Aorta (tissue), 5 donors: Measurements from ENCODE around the gene IL17F. TPM values are rescaled to one million over a fixed set of nuclear protein-coding genes. Genes with fewer than 3 reads are reported as not detected.

Experiments
- ATAC-seq: fragments of 200-7000 bp; cut with Tn5 transposase; one replicate; pipeline ENCODE4 v1.9.1; 2022; ENCODE audit warnings: moderate library complexity; ENCODE audit not compliant: low FRiP score
- DNase-seq, 2 donors: peaks; one replicate each; pipeline ENCODE4 v3.0.0-alpha.2; 2020
- H3K27ac ChIP-seq, 2 donors: one replicate each; pipeline ENCODE4 v1.5.1; 2013; ENCODE audit warnings: low read length in 2 of 2, mild to moderate bottlenecking in 2 of 2, moderate library complexity in 2 of 2, control low read depth in 1 of 2, inconsistent platforms in 1 of 2, low read depth in 1 of 2
- H3K27me3 ChIP-seq, 2 donors: one replicate each; pipeline ENCODE4 v1.6.1; 2013; ENCODE audit warnings: control low read depth in 1 of 2, low read length in 1 of 2, mild to moderate bottlenecking in 1 of 2, moderate library complexity in 1 of 2; ENCODE audit not compliant: insufficient read depth in 2 of 2, control insufficient read depth in 1 of 2
- H3K36me3 ChIP-seq, 2 donors: one replicate each; pipeline ENCODE4 v1.6.1; 2013; ENCODE audit warnings: control low read depth in 1 of 2, low read length in 1 of 2, mild to moderate bottlenecking in 1 of 2; ENCODE audit not compliant: insufficient read depth in 2 of 2, control insufficient read depth in 1 of 2
- H3K4me1 ChIP-seq, 2 donors: one replicate each; pipeline ENCODE4 v1.6.1; 2013; ENCODE audit warnings: low read length in 2 of 2, control low read depth in 1 of 2, mild to moderate bottlenecking in 1 of 2, moderate library complexity in 1 of 2; ENCODE audit not compliant: insufficient read depth in 2 of 2, control insufficient read depth in 1 of 2
- H3K4me3 ChIP-seq, 2 donors: one replicate each; pipeline ENCODE4 v1.5.1; 2013; ENCODE audit warnings: low read length in 2 of 2, control low read depth in 1 of 2, mild to moderate bottlenecking in 1 of 2
- H3K9me3 ChIP-seq: one replicate; pipeline ENCODE4 v1.6.1; 2013; ENCODE audit warnings: mild to moderate bottlenecking, low read length; ENCODE audit not compliant: control insufficient read depth
- WGBS, 2 donors: extraction: QIAGEN DNeasy Blood & Tissue Kit; methylation state at CpG; one replicate each; pipeline ENCODE4 v1.1.7; 2013; 5-methylcytosine and 5-hydroxymethylcytosine counted together
- intact Hi-C, 2 donors: fragments of 100-400 bp; cut with DNase I; formaldehyde crosslinking; loops; one replicate each; pipeline versions ENCODE4 v1.14.2 to v1.15.0; 2022
- polyA plus RNA-seq, 2 donors: library from polyadenylated mRNA; stranded (reverse); fragments of 200-250 nt; gene quantifications; one replicate each; pipeline ENCODE4 v1.2.3, GENCODE V29; 2013
- total RNA-seq, 2 donors: library from RNA; stranded (reverse); fragmentation: NEBNext Ultra II Directional; extraction: Animal tissue kit (Norgen Biotek cat#: 25700); gene quantifications; one replicate each; pipeline ENCODE4 v1.2.1, GENCODE V29; 2021
- donor health status: healthy with polysubstance abuse.
- donor health status: Bipolar disorder and iron deficiency.
- donor health status: DM: no; HTN: no; CAD: no.
- donor health status: DM: no; HTN: no; CAD: no.
- donor health status: DM: yes; HTN: yes; CAD: no.

IL17F gene
- total and polyA plus RNA-seq, 4 donors: not detected

DNA sequence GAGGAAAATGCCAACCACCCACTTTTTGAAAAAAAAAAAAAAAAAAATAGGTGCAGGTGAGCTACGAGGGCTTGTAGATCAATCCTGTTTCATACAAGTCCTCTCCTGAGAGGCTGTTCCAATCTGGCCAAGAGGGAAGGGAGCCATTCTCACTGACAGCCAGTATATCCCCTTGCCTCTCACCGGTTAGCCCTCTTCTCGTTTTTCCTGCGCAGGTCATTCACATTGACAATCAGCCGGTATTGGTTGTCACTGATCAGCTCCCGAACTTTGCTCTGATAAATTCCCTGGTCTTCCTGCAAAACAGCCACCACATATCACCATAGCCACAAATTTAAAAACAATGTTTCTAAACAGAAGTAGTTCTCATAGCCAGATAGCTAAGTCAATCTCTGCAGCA is 38.8 kb upstream of the IL17F start:
- WGBS, 2 donors: 71 to 80% methylated on average over 6 of the region's 6 CpGs
- H3K9me3 ChIP-seq: no peaks in the 10 kb centered on the region
- DNase-seq (no peak), ATAC-seq (no peak)
- no peak overlapping the region for H3K27ac ChIP-seq
- no peak overlapping the region for H3K4me3 ChIP-seq
- H3K4me1 ChIP-seq: peaks cover 2 to 4% of the 10 kb centered on the region in 2 donors
- peaks cover 3 to 14% of the 10 kb centered on the region in 2 donors for H3K36me3 ChIP-seq
- intact Hi-C loops: loop anchor here in 1 of 2 donors (10.0 kb wide), 1 partner anchor 382 kb away; no protein-coding TSS in a partner anchor
- H3K27me3 ChIP-seq: no peaks in the 10 kb centered on the region

DNA sequence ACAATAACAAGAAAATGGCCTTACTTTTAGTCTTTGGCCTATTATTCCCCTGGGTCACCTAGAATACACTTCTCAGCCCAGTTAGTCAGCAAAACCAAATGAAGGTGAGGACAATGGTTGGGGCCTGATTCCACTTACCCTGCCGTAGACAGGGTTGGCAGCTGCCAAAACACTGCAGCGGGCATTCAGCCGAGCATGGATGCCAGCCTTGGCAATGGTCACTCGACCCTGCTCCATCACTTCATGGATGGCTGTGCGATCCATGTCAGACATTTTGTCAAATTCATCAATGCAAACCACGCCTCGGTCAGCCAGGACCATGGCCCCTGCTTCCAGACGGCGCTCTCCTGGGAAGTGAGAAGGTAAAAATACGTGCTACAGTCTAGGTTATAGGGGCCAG is 31.8 kb upstream of the IL17F start:
- Histone ChIP-seq H3K9me3 (no peaks in the 10 kb centered on the region), H3K36me3 (peaks cover 9 to 11% of the 10 kb centered on the region in 2 donors), H3K27ac (no peak overlapping the region), H3K4me3 (no peak overlapping the region), H3K4me1 (no peaks in the 10 kb centered on the region), H3K27me3 (no peaks in the 10 kb centered on the region)
- ATAC-seq: no peak
- DNase-seq: no peak
- intact Hi-C loops: no loop called here
- 80 to 81% methylated on average over 10 of the region's 10 CpGs for WGBS, 2 donors

GRCh38 chr6:52271852-52272460 is 27.7 kb upstream of the IL17F start:
- DNase-seq (no peak), ATAC-seq (no peak)
- no peak overlapping the region for H3K4me3 ChIP-seq
- intact Hi-C loops: no loop called here
- no peaks in the 10 kb centered on the region for H3K9me3 ChIP-seq
- H3K4me1 ChIP-seq: no peaks in the 10 kb centered on the region
- H3K27me3 ChIP-seq: no peaks in the 10 kb centered on the region
- peaks cover 8 to 15% of the 10 kb centered on the region in 2 donors for H3K36me3 ChIP-seq
- H3K27ac ChIP-seq: no peak overlapping the region
- 92 to 93% methylated on average over 9 of the region's 9 CpGs for WGBS, 2 donors

DNA sequence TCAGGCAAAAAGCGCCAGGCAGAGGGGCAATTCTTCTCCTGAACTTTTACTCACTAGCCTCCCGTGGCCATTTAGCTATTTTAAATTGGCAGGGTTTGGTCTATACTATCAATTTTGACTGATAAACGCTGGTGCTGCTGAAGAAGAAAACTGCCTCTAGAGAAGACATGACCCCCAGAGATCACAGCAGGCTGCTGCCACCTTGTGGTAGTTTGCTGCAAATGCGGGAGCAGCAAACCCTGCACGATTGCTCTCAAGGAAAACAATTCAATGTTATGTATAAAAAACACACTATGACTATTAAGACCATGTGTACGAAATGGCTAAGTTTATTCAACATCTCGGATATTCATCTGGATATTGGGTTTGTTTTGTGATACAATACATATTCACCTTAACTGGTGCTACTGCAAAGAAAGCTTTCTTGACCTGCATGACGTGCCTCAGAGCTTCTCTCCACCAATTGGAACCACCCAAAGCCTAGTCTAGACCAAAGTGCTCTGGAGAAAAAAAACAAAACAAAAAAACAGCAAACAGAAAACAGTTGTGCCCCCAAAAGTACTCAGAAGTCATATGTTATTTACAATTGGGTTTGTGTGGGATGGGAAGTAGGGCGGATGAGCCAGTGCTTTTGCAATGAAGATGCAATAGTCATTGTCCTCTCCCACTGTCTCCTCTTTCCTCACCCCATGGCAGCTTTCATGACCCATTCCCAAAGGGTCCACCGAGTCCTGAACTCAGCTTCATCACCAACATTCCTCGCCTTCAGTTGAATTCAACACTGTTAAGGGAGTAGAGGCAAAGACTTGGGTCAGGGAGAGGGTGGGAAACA is 19.6 kb upstream of the IL17F start:
- WGBS, 2 donors: 43 to 45% methylated on average over 11 of the region's 11 CpGs
- no peaks in the 10 kb centered on the region for H3K27me3 ChIP-seq
- ATAC-seq (peak; percentile 75), DNase-seq (peak; percentile 66 to 85)
- no peak overlapping the region for H3K4me3 ChIP-seq
- no peak overlapping the region for H3K27ac ChIP-seq
- H3K9me3 ChIP-seq: no peaks in the 10 kb centered on the region
- H3K36me3 ChIP-seq: peaks cover 8 to 15% of the 10 kb centered on the region in 2 donors
- H3K4me1 ChIP-seq: no peaks in the 10 kb centered on the region
- intact Hi-C loops: loop anchor here (5.0 to 10.0 kb wide), 2 partner anchors 162 to 199 kb away; no protein-coding TSS in a partner anchor

DNA sequence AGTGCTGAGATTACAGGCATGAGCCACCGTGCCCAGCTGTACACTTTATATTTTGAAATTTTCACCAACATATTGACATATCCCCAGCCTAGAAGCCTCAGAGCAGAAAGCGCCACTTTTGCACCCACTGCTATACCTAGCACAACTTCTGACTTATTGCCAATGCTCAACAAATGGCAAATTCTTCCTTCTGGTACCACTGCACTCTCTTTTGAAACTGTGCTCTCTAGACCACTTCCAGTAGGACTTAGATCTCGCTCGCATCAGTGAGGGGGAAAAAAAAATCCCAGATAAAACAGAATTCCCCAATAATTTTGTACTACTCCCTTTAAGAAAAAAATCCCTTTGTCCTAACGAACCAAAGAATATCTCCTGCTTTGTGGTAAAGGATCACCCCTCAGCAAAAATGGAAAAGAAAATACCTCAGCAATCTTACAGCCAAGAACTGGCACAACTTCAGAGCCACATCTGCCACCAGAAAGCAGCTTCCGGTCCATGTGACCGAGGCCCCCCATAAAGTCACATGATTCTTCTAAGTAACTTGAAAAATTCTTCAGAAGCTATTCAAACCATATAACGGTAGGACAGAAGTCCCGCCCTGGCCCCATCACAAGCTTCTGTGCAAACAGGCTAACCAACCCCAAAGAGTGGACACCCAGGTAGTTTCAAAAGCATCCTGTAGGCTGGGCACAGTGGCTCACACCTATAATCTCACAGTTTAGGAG is 18.5 kb upstream of the IL17F start:
- no peaks in the 10 kb centered on the region for H3K4me1 ChIP-seq
- 87 to 88% methylated on average over 9 of the region's 9 CpGs for WGBS, 2 donors
- H3K36me3 ChIP-seq: peaks cover 0 to 10% of the 10 kb centered on the region in 2 donors
- H3K9me3 ChIP-seq: no peaks in the 10 kb centered on the region
- H3K27ac ChIP-seq: no peak overlapping the region
- H3K27me3 ChIP-seq: no peaks in the 10 kb centered on the region
- ATAC-seq (no peak), DNase-seq (no peak)
- no peak overlapping the region for H3K4me3 ChIP-seq
- intact Hi-C loops: loop anchor here (5.0 to 10.0 kb wide), 2 partner anchors 160 to 198 kb away; no protein-coding TSS in a partner anchor

- no peak overlapping the region for H3K27ac ChIP-seq
- ATAC-seq: no peak
- WGBS, 2 donors: 75 to 83% methylated on average over 6 of the region's 6 CpGs
- no peaks in the 10 kb centered on the region for H3K27me3 ChIP-seq
- intact Hi-C loops: loop anchor here (5.0 to 10.0 kb wide), 2 partner anchors 159 to 196 kb away; no protein-coding TSS in a partner anchor
- H3K9me3 ChIP-seq: no peaks in the 10 kb centered on the region
- DNase-seq: no peak
- no peak overlapping the region for H3K4me3 ChIP-seq
- H3K36me3 ChIP-seq: peaks cover 0 to 6% of the 10 kb centered on the region in 2 donors
- no peaks in the 10 kb centered on the region for H3K4me1 ChIP-seq
Measured at GRCh38 chr6:52261229-52261628, 16.9 kb upstream of the IL17F start.

DNA sequence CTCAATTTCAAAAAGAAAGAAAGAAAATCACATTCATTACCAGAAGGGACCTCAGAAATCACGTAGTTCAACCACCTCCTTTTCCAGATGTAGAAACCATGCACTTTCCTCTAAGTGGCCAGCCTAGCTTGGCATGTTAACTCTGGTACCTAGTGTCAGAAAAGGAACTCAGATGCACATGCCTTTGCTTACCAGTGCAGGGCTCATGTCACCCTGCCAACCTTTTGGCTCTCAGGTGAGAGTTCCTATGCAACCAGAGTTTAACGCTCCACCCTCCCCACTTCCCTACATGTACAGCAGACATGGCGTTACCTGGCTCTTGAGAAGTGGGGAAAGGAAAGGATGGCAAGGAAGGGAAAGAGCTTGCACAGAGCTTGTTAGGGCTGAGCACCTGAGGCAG is 16.3 kb upstream of the IL17F start:
- intact Hi-C loops: loop anchor here (5.0 to 10.0 kb wide), 2 partner anchors 158 to 196 kb away; no protein-coding TSS in a partner anchor
- 86 to 88% methylated on average over 3 of the region's 3 CpGs for WGBS, 2 donors
- Histone ChIP-seq H3K4me1 (no peaks in the 10 kb centered on the region), H3K4me3 (no peak overlapping the region), H3K9me3 (no peaks in the 10 kb centered on the region), H3K36me3 (peaks cover 0 to 4% of the 10 kb centered on the region in 2 donors), H3K27me3 (no peaks in the 10 kb centered on the region), H3K27ac (no peak overlapping the region)
- ATAC-seq (no peak), DNase-seq (no peak)

DNA sequence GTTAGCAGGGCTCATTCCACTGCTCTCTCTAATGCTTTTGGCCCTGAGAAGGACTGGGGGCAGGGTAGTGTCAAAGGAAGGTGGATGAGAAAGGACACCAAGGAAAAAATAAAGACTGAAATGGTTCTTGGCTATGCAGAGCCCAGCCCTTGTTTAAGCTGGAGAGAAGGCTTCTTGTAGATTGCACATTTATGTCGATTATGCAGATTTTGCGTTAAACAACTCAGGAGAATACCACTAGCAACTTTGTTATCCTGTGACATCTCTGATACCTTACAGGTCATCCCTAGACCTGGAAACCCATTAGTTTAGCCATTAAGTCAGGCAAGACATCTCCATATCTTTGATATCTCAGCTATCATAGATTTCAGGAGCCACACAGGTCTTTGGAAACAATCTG is 11.1 kb upstream of the IL17F start:
- no peak overlapping the region for H3K4me3 ChIP-seq
- H3K27me3 ChIP-seq: no peaks in the 10 kb centered on the region
- H3K9me3 ChIP-seq: no peaks in the 10 kb centered on the region
- no peaks in the 10 kb centered on the region for H3K4me1 ChIP-seq
- no peak overlapping the region for H3K27ac ChIP-seq
- 97 to 100% methylated on average over 2 of the region's 2 CpGs for WGBS, 2 donors
- DNase-seq (no peak), ATAC-seq (no peak)
- intact Hi-C loops: no loop called here
- no peaks in the 10 kb centered on the region for H3K36me3 ChIP-seq
